NT2/D1 (cell line): ENCODE results near the gene C9orf57.

Experiments
- YY1 ChIP-seq: IDR thresholded peaks from 2 replicates; pipeline ENCODE4 v1.6.1; 2011; ENCODE audit not compliant: insufficient read length, insufficient read depth
- ZNF274 ChIP-seq: IDR thresholded peaks from 2 replicates; pipeline ENCODE4 v1.6.1; 2011; ENCODE audit warnings: mild to moderate bottlenecking, low read depth, low read length

- TF ChIP-seq YY1 (no peak), ZNF274 (no peak)
Observed at GRCh38 chr9:72022841-72023240, 37.6 kb downstream of the C9orf57 start.
